Stomach (tissue), 9 donors: ENCODE results near the gene KCNE2. TPM values are rescaled to one million over a fixed set of nuclear protein-coding genes. Genes with fewer than 3 reads are reported as not detected.

Source experiments
- DNase-seq, 2 donors: peaks; one replicate each; pipeline versions ENCODE4 v3.0.0 to v3.0.0-alpha.2; 2013 to 2019
- H3K27ac ChIP-seq, 5 donors: fragments of 200-600 bp in 4 of 5; sonication (generic) in 4 of 5; one replicate each; pipeline ENCODE4 v1.5.1; 2013 to 2019; ENCODE audit warnings: mild to moderate bottlenecking in 1 of 5, moderate library complexity in 1 of 5
- H3K27me3 ChIP-seq, 3 donors: fragments of 200-600 bp; sonication (generic); one replicate each; pipeline ENCODE4 v1.5.1; 2017 to 2019; ENCODE audit warnings: mixed run types in 1 of 3
- H3K36me3 ChIP-seq, 4 donors: fragments of 200-600 bp; sonication (generic); 1 replicate in 3 of 4; 2 replicates in 1 of 4; pipeline ENCODE4 v1.5.1; 2016 to 2019
- H3K4me1 ChIP-seq, 4 donors: fragments of 200-600 bp; sonication (generic); one replicate each; pipeline ENCODE4 v1.5.1; 2016 to 2019
- H3K4me3 ChIP-seq, 4 donors: fragments of 200-600 bp; sonication (generic) in 3 of 4; one replicate each; pipeline ENCODE4 v1.5.1; 2016 to 2019; ENCODE audit warnings: mild to moderate bottlenecking in 1 of 4
- H3K9me3 ChIP-seq, 4 donors: fragments of 200-600 bp; sonication (generic); one replicate each; pipeline ENCODE4 v1.5.1; 2016 to 2019
- CTCF ChIP-seq, 7 experiments: fragments of 450-650 bp in 4 of 7; fragments of 200-600 bp in 3 of 7; sonication (generic) in 3 of 7; IDR thresholded peaks; one replicate each; pipeline ENCODE4 v1.5.1; 2016 to 2019; ENCODE audit warnings: antibody characterized with exemption in 7 of 7, control low read depth in 2 of 7, mild to moderate bottlenecking in 1 of 7
- EP300 ChIP-seq: sonication (generic); formaldehyde crosslinking; IDR thresholded peaks from one replicate; pipeline ENCODE4 v1.6.1; 2017; ENCODE audit warnings: antibody characterized with exemption
- POLR2A ChIP-seq, 4 donors: fragments of 450-650 bp; IDR thresholded peaks; one replicate each; pipeline ENCODE4 v1.6.1; 2016; ENCODE audit warnings: antibody characterized with exemption in 4 of 4, control low read depth in 2 of 4, mild to moderate bottlenecking in 1 of 4, moderate library complexity in 1 of 4
- POLR2AphosphoS5 ChIP-seq, 3 donors: sonication (generic); formaldehyde crosslinking; IDR thresholded peaks; one replicate each; pipeline ENCODE4 v1.6.1; 2016; ENCODE audit warnings: antibody characterized with exemption in 3 of 3
- WGBS, 5 donors: extraction: QIAGEN DNeasy Blood & Tissue Kit in 3 of 5; methylation state at CpG; one replicate each; pipeline versions ENCODE4 v1.1.5 to v1.1.7; 2013 to 2018; 5-methylcytosine and 5-hydroxymethylcytosine counted together
- intact Hi-C: fragments of 100-400 bp; cut with DNase I; formaldehyde crosslinking; loops from one replicate; pipeline ENCODE4 v1.15.1; 2023; ENCODE audit warnings: low total_unique reads
- polyA plus RNA-seq, 3 donors: library from polyadenylated mRNA; stranded (reverse); fragments of 200-250 nt; gene quantifications; one replicate each; pipeline ENCODE4 v1.2.3, GENCODE V29; 2013
- total RNA-seq, 5 donors: library from RNA; depleted of rRNA; stranded (reverse); fragments of >200 nt; gene quantifications; one replicate each; pipeline versions ENCODE4 v1.1.0 to v1.2.3, GENCODE V29; 2014 to 2016
- donor health status: healthy with polysubstance abuse.
- donor health status: Bipolar disorder and iron deficiency.
- donor health status: healthy.

Gene KCNE2
- total and polyA plus RNA-seq, 8 donors: 34.4 to 294 (median 126) TPM; not detected in 1

GRCh38 chr21:34362670-34363069 lies 1.1 kb upstream of the KCNE2 start:
- no peak for DNase-seq
- Histone ChIP-seq H3K4me3 (no peak overlapping the region), H3K36me3 (no peaks in the 10 kb centered on the region), H3K27ac (peak overlapping the region in 4 of 5 donors; percentile 54 to 85 (median 83)), H3K9me3 (no peaks in the 10 kb centered on the region), H3K4me1 (peaks cover 0 to 23% (median 11%) of the 10 kb centered on the region in 4 donors), H3K27me3 (no peaks in the 10 kb centered on the region)
- intact Hi-C loops: no loop called here
- WGBS, 5 donors: 97 to 100% (median 98%) methylated on average over 3 of the region's 3 CpGs
- TF ChIP-seq EP300 (no peak), CTCF (IDR thresholded peaks at IDR 0.05) (no peak), POLR2AphosphoS5 (IDR thresholded peaks at IDR 0.05) (no peak), POLR2A (IDR thresholded peaks at IDR 0.05) (no peak)

GRCh38 chr21:34364921-34365320 lies 1.1 kb downstream of the KCNE2 start:
- Histone ChIP-seq H3K36me3 (no peaks in the 10 kb centered on the region), H3K4me3 (peak overlapping the region; percentile 25 to 43 (median 34)), H3K4me1 (peaks cover 0 to 25% (median 12%) of the 10 kb centered on the region in 4 donors), H3K27me3 (no peaks in the 10 kb centered on the region), H3K27ac (peak overlapping the region; percentile 81 to 85 (median 83)), H3K9me3 (no peaks in the 10 kb centered on the region)
- TF ChIP-seq EP300 (no peak), POLR2AphosphoS5 (IDR thresholded peaks at IDR 0.05) (peak in 1 of 3 donors; percentile 2)
- DNase-seq: no peak
- intact Hi-C loops: no loop called here

- peak overlapping the region; percentile 81 to 85 (median 83) for H3K27ac ChIP-seq
- peak overlapping the region; percentile 25 to 43 (median 34) for H3K4me3 ChIP-seq
- peak; percentile 75 to 79 for DNase-seq
- intact Hi-C loops: no loop called here
- no peaks in the 10 kb centered on the region for H3K27me3 ChIP-seq
- no peaks in the 10 kb centered on the region for H3K9me3 ChIP-seq
- TF ChIP-seq POLR2AphosphoS5 (IDR thresholded peaks at IDR 0.05) (peak in 1 of 3 donors; percentile 53), EP300 (no peak), CTCF (IDR thresholded peaks at IDR 0.05) (peak in 1 of 7 experiments; percentile 5)
- peaks cover 0 to 25% (median 12%) of the 10 kb centered on the region in 4 donors for H3K4me1 ChIP-seq
- peaks cover 0 to 3% (median 0%) of the 10 kb centered on the region in 4 donors for H3K36me3 ChIP-seq
- 24 to 54% (median 40%) methylated on average over 6 of the region's 6 CpGs for WGBS, 5 donors
Observed at GRCh38 chr21:34365809-34366208, 2.0 kb downstream of the KCNE2 start.

GRCh38 chr21:34367320-34367935 lies 3.6 kb downstream of the KCNE2 start:
- WGBS, 5 donors: 26 to 54% (median 46%) methylated on average over 3 of the region's 3 CpGs
- intact Hi-C loops: no loop called here

More at GRCh38 chr21:34367320-34367935, 3.6 kb downstream of the KCNE2 start:
- H3K4me1 ChIP-seq: peaks cover 0 to 18% (median 6%) of the 10 kb centered on the region in 4 donors
- TF ChIP-seq CTCF (IDR thresholded peaks at IDR 0.05) (peak in 5 of 7 experiments; percentile 26 to 65 (median 57)), EP300 (no peak), POLR2AphosphoS5 (IDR thresholded peaks at IDR 0.05) (peak in 1 of 3 donors; percentile 18), POLR2A (IDR thresholded peaks at IDR 0.05) (no peak)
- H3K4me3 ChIP-seq: peak overlapping the region; percentile 2 to 32 (median 14)
- peak; percentile 75 to 86 for DNase-seq
- no peaks in the 10 kb centered on the region for H3K9me3 ChIP-seq
- peak overlapping the region; percentile 52 to 85 (median 82) for H3K27ac ChIP-seq
- peaks cover 0 to 4% (median 0%) of the 10 kb centered on the region in 4 donors for H3K36me3 ChIP-seq
- no peaks in the 10 kb centered on the region for H3K27me3 ChIP-seq
